8988T (cell line): ENCODE measurements around the gene VPS37B.
A peak's percentile ranks its signal among the peaks of the same experiment; 100 is the strongest.
"Not testable (repeated sequence)": the region's sequence is repeated elsewhere in the genome, so short reads cannot be mapped to it uniquely, and the experiment has no call there.

Experiments used
- DNase-seq: peaks from one replicate; pipeline ENCODE4 v3.0.0; 2011

VPS37B gene

GRCh38 chr12:122880668-122881067 lies 15.3 kb downstream of the VPS37B start:
- DNase-seq: peak; percentile 48

GRCh38 chr12:122880155-122880667 lies 15.7 kb downstream of the VPS37B start:
- no peak for DNase-seq

GRCh38 chr12:122878780-122879612 lies 16.9 kb downstream of the VPS37B start:
- no peak for DNase-seq

- DNase-seq: no peak
These were observed 19.2 kb downstream of the VPS37B start for GRCh38 chr12:122876731-122877130.

GRCh38 chr12:122876281-122876680 lies 19.6 kb downstream of the VPS37B start:
- not testable (repeated sequence) for DNase-seq

GRCh38 chr12:122875590-122876220 lies 20.2 kb downstream of the VPS37B start:
- DNase-seq: no peak

- DNase-seq: no peak
These were observed 21.8 kb downstream of the VPS37B start for GRCh38 chr12:122874081-122874480.

GRCh38 chr12:122873540-122873939 lies 22.4 kb downstream of the VPS37B start:
- DNase-seq: no peak

GRCh38 chr12:122872815-122873361 lies 23.0 kb downstream of the VPS37B start:
- no peak for DNase-seq

GRCh38 chr12:122871851-122872780 lies 23.8 kb downstream of the VPS37B start:
- no peak for DNase-seq

GRCh38 chr12:122870867-122871664 lies 24.9 kb downstream of the VPS37B start:
- no peak for DNase-seq

- no peak for DNase-seq
These were observed 25.6 kb downstream of the VPS37B start for GRCh38 chr12:122870163-122870842.

- no peak for DNase-seq
These were observed 26.5 kb downstream of the VPS37B start for GRCh38 chr12:122869207-122869973.

GRCh38 chr12:122868471-122869177 lies 27.3 kb downstream of the VPS37B start:
- DNase-seq: no peak

GRCh38 chr12:122867691-122868461 lies 28.0 kb downstream of the VPS37B start:
- peak; percentile 90 for DNase-seq

GRCh38 chr12:122866950-122867607 lies 28.8 kb downstream of the VPS37B start:
- DNase-seq: no peak

- no peak for DNase-seq
These were observed 29.5 kb downstream of the VPS37B start for GRCh38 chr12:122866379-122866778.
